ENCODE measurements around the gene AGPAT1.
"Not testable (repeated sequence)": the region's sequence is repeated elsewhere in the genome, so short reads cannot be mapped to it uniquely, and the experiment has no call there.

AGPAT1 gene

DNA sequence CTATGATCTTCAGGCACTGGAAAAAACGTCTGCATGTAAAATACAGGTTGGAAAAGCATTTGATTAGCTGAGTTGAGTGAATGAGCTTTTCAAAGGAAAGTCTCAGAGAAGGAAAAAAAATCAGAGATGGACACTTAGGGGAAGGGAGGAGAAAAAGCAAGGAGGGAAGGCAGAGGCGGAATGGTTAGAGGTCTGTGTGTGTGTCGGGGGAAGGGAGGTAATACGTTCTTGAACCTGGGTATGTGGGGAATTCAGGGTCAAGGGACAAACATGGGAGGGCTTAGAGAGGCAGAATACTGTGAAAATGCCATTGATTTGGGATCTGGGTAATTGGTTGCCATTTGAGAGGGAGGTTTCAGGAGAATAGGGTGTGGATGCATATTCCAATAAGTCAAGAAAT is 29.2 kb downstream of the AGPAT1 start:
- DNase-seq: no peak

DNA sequence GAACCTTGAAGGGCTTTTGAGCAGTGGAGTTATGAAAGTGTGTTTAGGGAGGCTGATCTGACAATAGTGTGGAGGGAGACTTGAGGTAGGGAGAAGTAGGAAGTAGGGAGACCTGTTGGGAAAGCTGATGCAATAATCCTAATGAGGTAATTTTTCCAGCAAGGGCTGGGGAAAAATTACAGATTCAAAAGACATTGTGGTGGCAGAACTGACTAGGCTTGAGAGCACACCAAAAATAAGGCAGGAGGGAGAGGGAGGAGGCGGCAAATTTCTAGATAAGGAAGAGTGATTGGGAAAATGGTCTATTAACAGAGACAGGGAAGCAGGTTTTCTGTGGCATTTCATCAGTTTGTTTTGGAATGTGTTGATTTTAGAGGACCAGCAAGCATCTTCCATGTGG is 29.6 kb downstream of the AGPAT1 start:
- DNase-seq: no peak

GRCh38 chr6:32144238-32144637 is 31.6 kb downstream of the AGPAT1 start:
- DNase-seq: not testable (repeated sequence)

- DNase-seq: no peak
Measured at GRCh38 chr6:32140420-32141046, 35.4 kb downstream of the AGPAT1 start.

DNA sequence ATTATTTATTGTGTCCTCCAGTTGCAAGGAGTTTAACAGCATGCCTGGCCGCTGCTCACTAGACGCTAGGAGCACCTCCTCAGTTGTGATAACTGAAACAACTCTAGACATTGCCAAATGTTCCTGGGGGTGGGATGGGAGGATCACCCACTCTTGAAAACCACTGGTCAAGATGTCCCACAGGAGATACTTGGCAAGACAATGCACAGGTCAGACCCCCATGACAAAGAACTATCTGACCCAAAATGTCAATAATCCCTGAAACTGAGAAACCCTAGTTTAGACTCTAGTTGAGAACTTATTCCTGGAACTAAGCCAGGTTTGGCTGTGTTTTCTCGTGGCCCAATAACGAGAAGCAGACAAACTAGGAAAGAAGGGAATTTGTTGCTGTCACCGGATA is 36.3 kb downstream of the AGPAT1 start:
- no peak for DNase-seq

DNA sequence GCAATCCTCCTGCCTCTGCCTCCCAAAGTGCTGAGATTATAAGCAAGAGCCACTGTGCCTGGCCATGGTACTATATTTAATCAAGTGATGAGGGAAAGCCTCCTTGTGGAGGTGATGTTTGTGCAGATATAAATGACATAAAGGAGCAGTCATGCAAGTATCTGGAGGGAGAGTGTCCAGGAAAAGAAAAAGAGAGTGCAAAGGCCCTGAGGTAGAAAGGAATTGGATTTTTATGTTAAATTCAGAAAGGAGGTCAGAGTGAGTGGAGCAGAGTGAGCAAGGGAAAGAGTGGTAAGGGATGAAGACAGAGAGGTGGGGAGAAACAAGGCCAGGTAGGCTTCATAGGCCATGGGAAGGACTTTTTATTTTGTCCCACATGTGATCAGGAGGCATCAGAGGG is 38.4 kb downstream of the AGPAT1 start:
- no peak for DNase-seq

DNA sequence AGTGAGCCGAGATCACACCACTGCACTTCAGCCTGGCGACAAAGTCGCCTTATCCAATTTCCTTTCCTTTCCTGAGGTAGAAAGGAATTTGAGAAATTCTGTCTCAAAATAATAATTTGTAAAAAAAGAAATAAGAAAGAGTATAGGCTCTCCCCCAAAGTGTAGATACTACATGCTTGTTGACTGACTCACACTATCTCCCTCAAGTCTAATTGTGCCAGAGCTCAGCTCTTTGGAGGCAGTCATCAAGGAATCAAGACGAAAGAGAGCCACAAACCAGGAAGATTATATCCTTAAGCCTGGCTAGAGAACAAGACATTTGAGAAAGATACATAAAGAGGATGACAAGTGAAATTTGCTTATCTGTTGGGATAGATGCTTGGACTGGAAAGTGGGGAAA is 42.1 kb downstream of the AGPAT1 start:
- DNase-seq: no peak

DNA sequence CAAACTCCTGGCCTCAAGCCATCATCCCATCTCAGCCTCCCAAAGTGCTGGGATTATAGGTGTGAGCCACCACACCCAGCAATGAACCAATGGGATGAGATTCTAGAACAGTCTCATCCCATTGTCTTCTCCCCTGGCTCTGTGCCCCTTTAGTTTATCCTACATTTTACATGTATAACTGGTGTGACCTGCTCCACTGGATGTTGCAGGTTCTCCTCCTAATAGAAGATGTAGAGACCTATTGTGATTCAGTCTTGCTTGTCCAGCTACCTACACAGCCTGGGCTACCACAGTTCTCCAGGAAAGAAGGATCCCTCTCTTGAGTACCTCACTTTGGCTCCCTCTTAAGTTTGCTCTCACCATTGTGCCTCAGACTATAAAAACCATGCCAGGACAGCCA is 43.8 kb downstream of the AGPAT1 start:
- DNase-seq: no peak

DNA sequence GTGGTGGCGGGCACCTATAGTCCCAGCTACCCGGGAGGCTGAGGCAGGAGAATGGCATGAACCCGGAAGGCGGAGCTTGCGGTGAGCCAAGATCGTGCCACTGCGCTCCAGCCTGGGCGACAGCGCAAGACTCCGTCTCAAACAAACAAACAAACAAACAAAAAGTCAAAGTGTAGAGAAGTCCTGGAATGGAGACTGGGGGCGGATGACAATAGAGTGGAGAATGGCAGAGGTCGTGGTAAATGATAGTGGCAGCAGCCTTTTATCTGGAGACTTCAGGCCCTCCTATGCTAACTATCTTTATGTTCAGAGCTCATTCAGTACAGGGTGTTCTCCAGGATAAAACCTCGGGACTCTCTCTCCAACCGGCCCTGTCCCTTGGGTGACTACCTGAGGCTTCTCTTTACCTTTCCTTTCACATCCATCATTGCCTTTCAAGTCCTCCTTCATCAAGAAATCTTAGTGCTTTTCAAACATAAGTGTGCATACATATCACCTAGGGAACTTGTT is 44.4 kb downstream of the AGPAT1 start:
- no peak for DNase-seq

DNA sequence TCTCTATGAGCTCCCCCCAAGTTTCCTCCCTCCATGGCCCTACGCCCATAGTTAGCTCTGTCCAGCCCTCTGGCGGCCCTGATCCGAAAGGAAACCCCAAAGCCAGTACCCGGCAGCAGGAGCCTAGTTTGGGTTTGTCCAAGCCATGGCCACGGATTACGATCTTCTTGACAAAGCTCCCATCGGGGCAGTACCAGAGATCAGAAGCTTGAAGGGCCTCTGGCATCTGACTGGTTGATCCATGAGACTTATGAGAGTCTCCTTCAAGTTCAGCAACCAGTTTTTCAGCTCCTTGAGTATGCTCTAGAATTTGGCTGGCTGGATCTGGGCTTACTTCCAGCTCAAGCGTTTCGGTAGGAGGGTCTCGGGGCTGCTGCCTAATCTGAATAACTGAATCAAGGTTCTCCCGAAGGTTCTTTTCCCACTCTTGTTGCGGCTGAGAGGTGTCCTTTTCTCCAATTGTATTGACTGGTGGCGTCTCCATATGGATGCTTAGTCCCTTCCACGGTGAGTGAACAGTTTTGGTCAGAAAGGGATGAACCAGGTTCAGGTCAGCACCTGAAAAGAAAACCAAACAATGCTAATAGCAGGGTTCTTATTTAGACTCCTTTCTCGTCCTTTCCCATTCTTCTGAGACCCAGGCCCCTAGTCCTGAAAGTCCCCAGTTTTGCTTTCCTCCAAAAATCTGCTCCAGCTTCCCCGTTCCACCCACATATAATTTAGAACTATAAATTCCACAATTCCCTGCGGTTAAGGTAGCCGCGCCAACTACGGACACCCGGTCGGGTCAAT is 46.4 kb downstream of the AGPAT1 start:
- no peak for DNase-seq

- DNase-seq: no peak
Measured at GRCh38 chr6:32128751-32129296, 47.1 kb downstream of the AGPAT1 start.

GRCh38 chr6:32127717-32128592 is 47.9 kb downstream of the AGPAT1 start, which contains the start of gene ATF6B:
TSS of gene ATF6B (minus strand) at chr6:32128246. CDS start at chr6:32128207, 39 bp downstream.
- DNase-seq: peak; percentile 98

DNA sequence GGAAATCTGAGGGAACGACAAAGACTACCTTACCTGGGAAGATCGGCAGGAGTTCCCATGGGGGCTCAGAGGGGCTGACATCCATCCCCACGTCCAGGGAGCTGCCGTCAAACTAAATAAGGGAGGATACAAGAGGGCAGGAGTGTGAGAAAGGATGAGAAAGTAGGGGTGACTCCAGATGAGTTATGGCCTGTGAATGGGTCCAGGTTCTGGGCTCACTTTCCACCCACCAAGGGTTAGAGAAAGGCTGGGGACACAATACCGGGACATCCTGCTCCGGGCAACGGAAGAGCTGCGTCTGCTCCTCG is 48.5 kb downstream of the AGPAT1 start:
- DNase-seq: no peak

DNA sequence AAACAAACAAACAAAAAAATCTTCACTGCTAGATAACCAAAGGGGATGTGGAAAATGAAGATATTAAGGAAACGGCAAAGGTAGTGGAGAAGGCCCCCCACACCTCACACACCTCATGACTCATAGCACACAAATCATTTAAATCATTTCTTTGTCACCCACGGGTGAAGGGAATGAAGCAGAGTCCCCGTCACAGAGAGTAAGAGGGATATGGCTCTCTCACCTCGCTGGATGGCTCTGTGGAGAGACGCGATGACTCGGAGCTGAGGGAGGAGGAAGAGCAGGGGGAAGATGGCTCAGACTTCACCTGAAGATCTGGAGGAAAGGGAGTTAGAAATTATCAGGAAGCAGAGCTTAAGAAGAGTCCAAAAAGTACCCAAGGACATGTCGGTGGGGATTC is 49.0 kb downstream of the AGPAT1 start:
- no peak for DNase-seq

DNA sequence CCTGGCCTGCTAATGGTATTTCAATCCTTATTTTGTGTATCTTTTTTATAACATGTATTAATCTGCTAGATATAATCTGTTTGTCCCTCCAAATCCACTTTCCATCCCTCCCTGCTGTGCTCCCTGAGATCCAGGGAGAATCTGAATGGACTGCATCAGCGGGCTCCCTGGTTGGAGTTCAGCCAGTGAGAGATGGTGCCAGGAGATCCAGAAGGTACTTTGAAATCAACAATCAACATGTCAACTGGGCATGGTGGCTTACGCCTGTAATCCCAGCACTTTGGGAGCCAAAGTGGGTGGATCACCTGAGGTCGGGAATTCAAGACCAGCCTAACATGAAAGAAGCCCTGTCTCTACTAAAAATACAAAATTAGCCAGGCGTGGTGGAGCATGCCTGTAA is 52.2 kb downstream of the AGPAT1 start:
- DNase-seq: no peak

- no peak for DNase-seq
Measured at GRCh38 chr6:32120573-32121059, 55.3 kb downstream of the AGPAT1 start.

DNA sequence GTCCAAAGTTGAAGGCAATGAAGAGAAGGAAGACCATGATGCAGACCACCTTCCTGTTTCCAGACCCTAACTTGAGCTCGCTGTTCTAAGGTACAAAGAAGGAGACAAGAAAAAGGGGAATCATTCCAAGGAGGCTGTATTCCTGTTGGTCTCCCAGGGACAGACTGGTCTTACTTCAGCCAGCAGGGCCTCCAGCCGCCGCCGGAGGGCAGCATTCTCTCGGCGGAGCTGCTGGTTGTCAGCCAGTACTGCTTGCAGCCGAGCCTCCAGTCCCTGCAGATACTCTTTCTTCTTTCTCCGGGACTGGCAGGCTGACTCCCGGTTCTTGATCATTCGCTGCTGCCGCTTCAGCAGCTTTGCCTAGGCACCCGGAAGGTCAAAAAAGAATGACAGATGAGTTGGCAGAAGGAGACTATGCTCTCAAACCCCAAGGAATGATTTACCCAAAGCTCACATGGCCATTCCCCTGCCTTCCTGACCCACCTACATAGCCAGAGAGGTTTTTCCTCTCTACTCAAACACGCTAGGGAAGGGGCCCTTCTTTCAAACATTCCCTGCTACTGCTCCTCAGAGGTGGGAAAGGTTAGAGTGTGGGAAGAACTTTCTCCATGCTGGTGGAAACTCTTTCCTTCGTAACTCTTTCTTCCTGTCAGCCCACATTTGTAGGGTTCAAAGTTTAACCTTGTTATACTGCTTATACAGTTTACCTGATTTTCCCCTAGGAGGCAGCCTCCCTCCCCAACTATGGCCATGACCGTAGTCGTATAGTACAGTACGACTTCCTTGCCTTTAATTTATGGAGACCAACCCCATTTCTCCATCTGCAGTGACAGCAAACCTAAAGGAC is 56.9 kb downstream of the AGPAT1 start:
- DNase-seq: peak; percentile 63

All from NCI-H774 (cell line).